Activated CD4-positive, alpha-beta T cell treated with anti-CD3 and anti-CD28 coated beads, Interleukin-2, amount 50 U/mL, for 16 hours (primary cell): ENCODE measurements around the gene PLD6.

Experiments
- DNase-seq: peaks from one replicate; pipeline ENCODE4 v3.0.0-alpha.2; 2020

Gene PLD6

DNA sequence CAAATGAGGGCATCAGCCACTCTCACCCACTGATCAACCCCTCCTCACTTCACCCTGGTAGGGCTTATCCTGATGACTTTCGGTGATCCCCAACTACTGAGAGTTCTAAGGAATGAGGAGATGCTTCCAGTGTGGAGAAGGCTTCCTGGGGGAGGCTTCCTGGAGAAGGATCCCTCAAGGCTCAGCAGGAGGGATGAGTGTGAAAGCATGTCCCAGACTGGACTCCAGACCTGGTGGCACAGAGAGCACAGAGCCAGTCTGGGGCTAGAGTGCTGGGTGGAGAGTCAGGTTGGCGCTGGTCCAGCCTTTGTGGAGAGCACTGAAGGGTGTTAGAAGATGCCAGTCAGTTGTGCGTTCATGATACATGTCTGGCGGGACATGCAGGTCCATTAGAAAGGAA is 53.7 kb downstream of the PLD6 start:
- DNase-seq = no peak

DNA sequence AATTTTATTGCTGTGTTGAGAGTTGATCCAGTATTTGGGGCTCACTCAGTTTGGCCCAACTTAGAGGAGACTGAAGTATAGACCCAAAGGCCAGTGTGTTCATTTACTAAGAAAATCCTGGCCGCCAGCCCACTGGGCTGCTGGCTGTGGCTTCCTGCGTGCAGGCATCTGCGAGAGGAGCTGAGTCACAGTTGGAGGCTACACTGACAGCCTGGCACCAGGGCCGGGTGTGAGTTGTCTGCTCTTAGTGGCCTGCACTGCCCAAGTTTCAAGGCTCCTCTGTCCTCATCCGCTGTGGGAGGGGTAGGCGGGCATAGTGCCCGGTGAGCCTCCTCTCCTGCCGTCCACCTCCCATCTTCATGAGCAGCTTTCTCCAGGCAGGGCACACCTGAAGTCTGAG is 54.2 kb downstream of the PLD6 start:
- DNase-seq = peak; percentile 76

DNA sequence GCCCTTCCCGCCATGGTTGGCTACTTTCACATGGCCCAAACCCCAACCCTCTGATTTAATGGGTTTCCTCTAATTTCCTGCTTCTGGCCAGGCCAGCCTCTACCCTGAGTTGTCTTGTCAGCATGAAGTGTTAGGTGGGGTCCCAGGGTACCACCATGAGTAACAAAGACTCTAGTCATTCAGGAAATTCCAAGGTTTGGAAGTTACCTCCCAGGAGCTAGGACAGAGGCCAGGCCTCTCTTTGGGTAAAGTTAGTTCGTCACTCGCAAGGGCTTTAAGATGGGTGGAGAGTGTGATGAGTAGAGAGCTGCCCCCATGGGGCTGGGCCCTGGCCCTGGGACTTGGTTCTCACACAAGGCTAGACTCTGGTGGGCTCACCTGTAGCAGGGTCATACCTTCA is 54.6 kb downstream of the PLD6 start:
- DNase-seq = no peak

- DNase-seq = peak; percentile 83
Measured at GRCh38 chr17:17151055-17151454, 55.1 kb downstream of the PLD6 start.
